H9 (cell line): ENCODE measurements around the gene MAP3K8. TPM values are rescaled to one million over a fixed set of nuclear protein-coding genes. Genes with fewer than 3 reads are reported as not detected.

Experiments
- DNase-seq: peaks from one replicate; pipeline ENCODE4 v3.0.0-alpha.2; 2017
- H2AFZ ChIP-seq: one replicate; pipeline ENCODE4 v1.6.1; 2013; ENCODE audit warnings: mild to moderate bottlenecking, low read length, control low read depth, moderate library complexity
- H2AK5ac ChIP-seq: 2 replicates; pipeline ENCODE4 v1.6.1; 2013; ENCODE audit warnings: low read length, control low read depth, mixed read lengths; ENCODE audit not compliant: insufficient read length
- H2BK120ac ChIP-seq: one replicate; pipeline ENCODE4 v1.6.1; 2013; ENCODE audit warnings: low read depth, mild to moderate bottlenecking, low read length, control low read depth, inconsistent platforms; ENCODE audit not compliant: poor library complexity, severe bottlenecking
- H2BK12ac ChIP-seq: 2 replicates; pipeline ENCODE4 v1.6.1; 2013; ENCODE audit warnings: low read length, control low read depth, mixed read lengths, low read depth; ENCODE audit not compliant: insufficient read length
- H2BK15ac ChIP-seq: 2 replicates; pipeline ENCODE4 v1.6.1; 2013; ENCODE audit warnings: low read depth, low read length, control low read depth
- H2BK20ac ChIP-seq: one replicate; pipeline ENCODE4 v1.6.1; 2013; ENCODE audit warnings: low read depth, mild to moderate bottlenecking, low read length, control low read depth, inconsistent platforms; ENCODE audit not compliant: poor library complexity, severe bottlenecking
- H2BK5ac ChIP-seq: 2 replicates; pipeline ENCODE4 v1.6.1; 2013; ENCODE audit warnings: low read length, control low read depth, mixed read lengths; ENCODE audit not compliant: insufficient read length
- H3K14ac ChIP-seq: 2 replicates; pipeline ENCODE4 v1.6.1; 2013; ENCODE audit warnings: low read length, control low read depth; ENCODE audit not compliant: insufficient read depth
- H3K18ac ChIP-seq: 2 replicates; pipeline ENCODE4 v1.6.1; 2013; ENCODE audit warnings: low read depth, mild to moderate bottlenecking, mixed read lengths, low read length, control low read depth; ENCODE audit not compliant: insufficient read length
- H3K23ac ChIP-seq: 2 replicates; pipeline ENCODE4 v1.6.1; 2013; ENCODE audit warnings: low read length, control low read depth, mixed read lengths, low read depth; ENCODE audit not compliant: insufficient read length
- H3K23me2 ChIP-seq: 2 replicates; pipeline ENCODE4 v1.6.1; 2013; ENCODE audit warnings: low read depth, mild to moderate bottlenecking, mixed read lengths, low read length, control low read depth; ENCODE audit not compliant: insufficient read length, poor library complexity, severe bottlenecking
- H3K27ac ChIP-seq: 2 replicates; pipeline ENCODE4 v1.5.1; 2013; ENCODE audit warnings: low read length, control low read depth, mixed read lengths, low read depth; ENCODE audit not compliant: insufficient read length
- H3K27me3 ChIP-seq: 2 replicates; pipeline ENCODE4 v1.6.1; 2013; ENCODE audit warnings: low read length, control low read depth, inconsistent platforms; ENCODE audit not compliant: insufficient read depth
- H3K4ac ChIP-seq: 2 replicates; pipeline ENCODE4 v1.6.1; 2013; ENCODE audit warnings: low read depth, mild to moderate bottlenecking, control low read depth, inconsistent platforms, low read length, moderate library complexity
- H3K4me1 ChIP-seq: 2 replicates; pipeline ENCODE4 v1.6.1; 2013; ENCODE audit warnings: low read length, control low read depth, inconsistent platforms; ENCODE audit not compliant: insufficient read depth
- H3K4me2 ChIP-seq: 2 replicates; pipeline ENCODE4 v1.6.1; 2013; ENCODE audit warnings: low read length, control low read depth, mixed read lengths; ENCODE audit not compliant: insufficient read length, insufficient read depth
- H3K56ac ChIP-seq: 2 replicates; pipeline ENCODE4 v1.6.1; 2013; ENCODE audit warnings: low read depth, mild to moderate bottlenecking, mixed read lengths, low read length, control low read depth; ENCODE audit not compliant: insufficient read length
- H3K79me1 ChIP-seq: 2 replicates; pipeline ENCODE4 v1.6.1; 2013; ENCODE audit warnings: low read depth, mild to moderate bottlenecking, moderate library complexity, low read length, control low read depth, inconsistent platforms; ENCODE audit not compliant: insufficient read depth, poor library complexity, severe bottlenecking
- H3K79me2 ChIP-seq: 2 replicates; pipeline ENCODE4 v1.6.1; 2013; ENCODE audit warnings: low read length, control low read depth, inconsistent platforms; ENCODE audit not compliant: insufficient read depth
- H3K9ac ChIP-seq: 2 replicates; pipeline ENCODE4 v1.6.1; 2013; ENCODE audit warnings: low read length, control low read depth, mixed read lengths; ENCODE audit not compliant: insufficient read length; ENCODE audit errors: extremely low read depth
- H3K9me3 ChIP-seq: one replicate; pipeline ENCODE4 v1.6.1; 2013; ENCODE audit warnings: low read depth, low read length, inconsistent platforms; ENCODE audit not compliant: control insufficient read depth
- H3T11ph ChIP-seq: one replicate; pipeline ENCODE4 v1.6.1; 2013; ENCODE audit warnings: mild to moderate bottlenecking, low read length, control low read depth, inconsistent platforms
- H4K20me1 ChIP-seq: one replicate; pipeline ENCODE4 v1.6.1; 2013; ENCODE audit not compliant: control insufficient read depth, insufficient read length, insufficient read depth
- H4K5ac ChIP-seq: 2 replicates; pipeline ENCODE4 v1.6.1; 2013; ENCODE audit warnings: low read depth, mild to moderate bottlenecking, mixed read lengths, low read length, control low read depth; ENCODE audit not compliant: insufficient read length
- H4K8ac ChIP-seq: replicated peaks from 2 replicates; pipeline ENCODE4 v1.6.1; 2013; ENCODE audit warnings: low read length, control low read depth, mixed read lengths, low read depth; ENCODE audit not compliant: insufficient read length
- H4K91ac ChIP-seq: 2 replicates; pipeline ENCODE4 v1.6.1; 2013; ENCODE audit warnings: low read depth, mild to moderate bottlenecking, moderate library complexity, mixed read lengths, low read length, control low read depth; ENCODE audit not compliant: insufficient read length
- H3K27ac Mint-ChIP-seq, 3 experiments: 2 replicates in 2 of 3; 3 replicates in 1 of 3; pipeline ENCODE4 v1.8.0; 2020 to 2021; ENCODE audit warnings: mixed read lengths in 3 of 3, mild to moderate bottlenecking in 1 of 3, moderate library complexity in 1 of 3
- H3K27me3 Mint-ChIP-seq: 2 replicates; pipeline ENCODE4 v1.8.0; 2021; ENCODE audit warnings: low read depth, mild to moderate bottlenecking, moderate library complexity, mixed read lengths
- H3K36me3 Mint-ChIP-seq, 3 experiments: 2 replicates in 2 of 3; 3 replicates in 1 of 3; pipeline ENCODE4 v1.8.0; 2020 to 2021; ENCODE audit warnings: low read depth in 3 of 3, mixed read lengths in 3 of 3; ENCODE audit not compliant: insufficient read depth in 1 of 3
- H3K4me1 Mint-ChIP-seq, 2 experiments: 2 replicates each; pipeline ENCODE4 v1.8.0; 2020; ENCODE audit warnings: mixed read lengths in 2 of 2
- H3K4me3 Mint-ChIP-seq, 2 experiments: 2 replicates in 1 of 2; 3 replicates in 1 of 2; pipeline ENCODE4 v1.8.0; 2020 to 2021; ENCODE audit warnings: mild to moderate bottlenecking in 2 of 2, mixed read lengths in 2 of 2, moderate library complexity in 1 of 2
- H3K9me3 Mint-ChIP-seq, 2 experiments: 2 replicates in 1 of 2; 3 replicates in 1 of 2; pipeline ENCODE4 v1.8.0; 2020; ENCODE audit warnings: mild to moderate bottlenecking in 2 of 2, mixed read lengths in 2 of 2, moderate library complexity in 1 of 2
- CTCF ChIP-seq: fragments of 200-600 bp; sonication (generic); conservative IDR thresholded peaks from 3 replicates; pipeline ENCODE4 v1.8.0; 2021; ENCODE audit warnings: antibody characterized with exemption, mild to moderate bottlenecking
- WGBS: extraction: QIAGEN DNeasy Blood & Tissue Kit; methylation state at CpG from one replicate; pipeline ENCODE4 v1.1.7; 2013; ENCODE audit warnings: missing lambda C conversion rate, low lambda C conversion rate, mixed read lengths; ENCODE audit not compliant: insufficient read length; ENCODE audit errors: extremely low coverage; 5-methylcytosine and 5-hydroxymethylcytosine counted together
- total RNA-seq: library from RNA; stranded (reverse); gene quantifications from 2 replicates; pipeline ENCODE4 v1.2.1, GENCODE V29; 2021

Gene MAP3K8
- total RNA-seq, 1 experiment from 2014 or later = 3.5 TPM

GRCh38 chr10:30447125-30447799 lies 13.3 kb downstream of the MAP3K8 start:
- H3T11ph ChIP-seq = no peak overlapping the region
- H4K91ac ChIP-seq = no peak overlapping the region
- no CpG with 5 or more reads among the region's 10 CpGs for WGBS
- no peak overlapping the region for H2BK15ac ChIP-seq
- H3K4ac ChIP-seq = no peak overlapping the region
- H2AFZ ChIP-seq = no peak overlapping the region
- no peaks in the 10 kb centered on the region for H3K4me1 ChIP-seq
- H3K9ac ChIP-seq = no peak overlapping the region
- no peak for TF ChIP-seq CTCF
- H2BK12ac ChIP-seq = no peak overlapping the region
- no peak overlapping the region for H2BK120ac ChIP-seq
- H3K14ac ChIP-seq = no peak overlapping the region
- no peak overlapping the region for H3K56ac ChIP-seq
- H4K20me1 ChIP-seq = no peaks in the 10 kb centered on the region
- H4K8ac ChIP-seq = no peak overlapping the region
- no peaks in the 10 kb centered on the region for H3K23me2 ChIP-seq
- H3K79me2 ChIP-seq = no peaks in the 10 kb centered on the region
- H3K4me2 ChIP-seq = no peak overlapping the region
- H3K27ac ChIP-seq = no peak overlapping the region
- H3K27ac Mint-ChIP-seq = no peak overlapping the region
- H2BK5ac ChIP-seq = no peak overlapping the region
- H2BK20ac ChIP-seq = no peak overlapping the region
- H3K36me3 Mint-ChIP-seq = peaks cover 5 to 10% (median 7%) of the 10 kb centered on the region in 3 experiments; a peak in 6 of 7 replicates
- H3K18ac ChIP-seq = no peak overlapping the region
- no peaks in the 10 kb centered on the region for H3K27me3 Mint-ChIP-seq
- no peak for DNase-seq
- H4K5ac ChIP-seq = no peak overlapping the region
- no peaks in the 10 kb centered on the region for H3K27me3 ChIP-seq
- no peaks in the 10 kb centered on the region for H3K79me1 ChIP-seq
- H3K23ac ChIP-seq = no peak overlapping the region
- H3K4me3 Mint-ChIP-seq = no peak overlapping the region
- no peaks in the 10 kb centered on the region for H3K4me1 Mint-ChIP-seq
- H3K9me3 ChIP-seq = no peaks in the 10 kb centered on the region
- no peak overlapping the region for H2AK5ac ChIP-seq
- no peaks in the 10 kb centered on the region for H3K9me3 Mint-ChIP-seq
